ENCODE results near the gene CCDC7.
"Not testable (repeated sequence)": the region's sequence is repeated elsewhere in the genome, so short reads cannot be mapped to it uniquely, and the experiment has no call there.

The CCDC7 gene

DNA sequence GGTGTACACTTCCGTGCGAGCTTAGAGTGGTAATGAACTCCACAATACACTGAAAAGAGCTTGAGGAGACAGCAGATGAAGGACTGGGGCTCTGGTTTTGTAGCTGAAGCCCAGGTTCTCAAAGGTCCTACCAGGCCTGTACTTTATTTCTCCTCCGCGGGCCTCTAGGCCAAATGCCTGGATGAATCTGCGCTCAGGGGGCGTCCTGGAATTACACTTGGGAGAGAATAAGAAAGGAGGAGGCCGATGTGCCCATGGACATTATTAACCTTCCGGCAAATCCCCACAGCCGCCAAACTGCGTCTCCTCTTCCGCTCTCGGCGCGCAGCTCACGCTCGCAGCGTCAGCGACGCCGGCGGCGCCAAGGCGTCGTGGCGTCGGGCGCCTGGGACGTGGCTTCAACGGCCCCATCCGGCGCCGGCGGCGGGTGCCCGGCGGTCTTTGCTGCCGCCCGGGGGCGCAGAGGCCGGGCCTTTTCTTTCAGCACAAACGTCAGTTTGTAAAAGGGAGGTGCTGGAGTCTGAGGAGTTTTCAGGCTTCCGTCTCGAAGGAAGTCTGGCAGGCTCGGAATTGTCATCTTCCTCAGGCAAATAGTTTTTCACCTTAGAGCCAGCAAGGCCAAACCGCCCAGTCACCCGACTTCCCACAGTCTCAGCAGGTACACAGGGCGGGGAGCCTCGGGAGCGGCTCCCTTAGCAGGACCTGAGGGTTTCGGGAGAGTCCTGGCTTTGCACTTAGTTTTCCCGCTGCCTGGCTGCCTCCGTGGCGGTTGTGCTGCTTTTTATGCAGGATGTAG is at the start of gene CCDC7:
CCDC7 (plus strand) TSS at position 401 of the 796 bp plus-strand sequence. CDS start 5,503 bp downstream, outside the sequence.
- peak; percentile 51 to 66 for DNase-seq (ENCODE audit: low read depth in 2 of 2)

DNA sequence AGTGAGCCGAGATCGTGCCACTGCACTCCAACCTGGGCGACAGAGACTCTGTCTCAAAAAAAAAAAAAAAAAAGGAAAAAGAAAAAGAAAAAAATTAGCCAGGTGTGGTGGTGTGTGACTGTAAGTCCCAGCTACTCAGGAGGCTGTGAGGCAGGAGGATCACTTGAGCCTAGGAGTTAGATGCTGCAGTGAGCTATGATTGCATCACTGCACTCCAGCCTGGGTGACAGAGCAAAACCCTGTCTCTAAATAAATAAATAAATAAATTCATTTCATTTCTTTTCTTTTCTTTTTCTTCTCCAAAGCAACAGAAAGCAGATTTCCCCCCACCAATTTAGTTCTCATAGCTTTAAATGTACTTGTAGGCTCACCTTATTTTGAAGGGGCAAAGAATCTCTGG is 48.8 kb upstream of the CCDC7 start:
- not testable (repeated sequence) for DNase-seq (ENCODE audit: low read depth in 2 of 2)

DNA sequence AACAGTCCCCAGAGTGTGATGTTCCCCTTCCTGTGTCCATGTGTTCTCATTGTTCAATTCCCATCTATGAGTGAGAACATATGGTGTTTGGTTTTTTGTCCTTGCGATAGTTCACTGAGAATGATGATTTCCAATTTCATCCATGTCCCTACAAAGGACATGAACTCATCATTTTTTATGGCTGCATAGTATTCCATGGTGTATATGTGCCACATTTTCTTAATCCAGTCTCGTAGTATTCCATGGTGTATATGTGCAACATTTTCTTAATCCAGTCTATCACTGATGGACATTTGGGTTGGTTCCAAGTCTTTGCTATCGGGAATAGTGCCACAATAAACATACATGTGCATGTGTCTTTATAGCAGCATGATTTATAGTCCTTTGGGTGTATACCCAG is 46.2 kb upstream of the CCDC7 start:
- DNase-seq (ENCODE audit: low read depth in 2 of 2), result not testable (repeated sequence)

DNA sequence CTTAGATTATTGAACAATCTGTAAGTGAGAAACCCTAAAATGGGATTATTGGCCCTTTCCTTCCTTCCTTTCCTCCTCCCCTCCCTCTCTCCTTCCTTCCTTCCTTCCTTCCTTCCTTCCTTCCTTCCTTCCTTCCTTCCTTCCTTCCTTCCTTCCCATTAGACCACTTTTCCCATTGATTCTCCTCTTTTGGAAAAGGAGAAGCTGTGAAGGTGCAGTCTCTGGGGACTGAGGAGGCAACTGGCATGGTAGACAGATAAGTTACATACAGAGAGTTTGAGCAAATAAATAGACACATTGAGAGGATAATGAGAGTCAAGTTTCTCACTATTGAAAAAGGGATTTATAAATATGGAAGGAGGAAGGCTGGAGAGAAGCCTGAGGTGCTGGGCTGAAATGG is 45.0 kb upstream of the CCDC7 start:
- DNase-seq (ENCODE audit: low read depth in 2 of 2), result no peak

DNA sequence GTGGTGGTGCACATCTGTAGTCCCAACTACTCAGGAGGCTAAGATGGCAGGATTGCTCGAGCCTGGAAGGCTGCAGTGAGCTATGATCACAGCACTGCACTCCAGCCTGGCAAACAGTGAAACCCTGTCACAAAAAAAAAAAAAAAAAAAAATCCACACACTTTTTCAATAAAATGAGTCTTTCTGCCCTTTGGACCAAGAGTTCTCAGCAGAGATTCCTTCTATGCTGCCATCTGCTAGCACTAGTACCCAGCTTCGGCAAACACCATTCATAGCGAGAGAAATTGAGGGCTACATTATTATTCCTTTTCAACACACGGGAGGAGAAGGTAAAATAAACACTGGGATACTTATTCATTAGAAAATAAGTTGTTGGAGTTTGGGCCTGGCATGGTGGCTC is 43.4 kb upstream of the CCDC7 start:
- no peak for DNase-seq (ENCODE audit: low read depth in 2 of 2)

DNA sequence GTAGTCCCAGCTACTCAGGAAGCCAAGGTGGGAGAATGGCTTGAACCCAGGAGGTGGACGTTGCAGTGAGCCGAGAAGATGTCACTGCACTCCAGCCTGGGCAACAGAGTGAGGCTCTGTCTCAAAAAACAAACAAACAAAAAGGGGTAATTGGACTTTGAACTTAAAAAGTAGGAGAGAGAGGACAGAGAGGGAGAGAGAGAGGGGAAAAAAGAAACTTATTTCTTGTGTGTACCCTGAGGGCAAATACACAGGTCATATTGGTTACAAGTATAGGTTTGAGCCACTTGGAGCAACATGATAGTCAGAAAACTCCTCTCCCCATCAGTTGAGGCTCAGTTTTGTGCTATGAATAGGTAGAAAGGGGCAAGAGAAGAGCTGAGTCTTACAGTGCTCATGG is 42.8 kb upstream of the CCDC7 start:
- no peak for DNase-seq (ENCODE audit: low read depth in 2 of 2)

DNA sequence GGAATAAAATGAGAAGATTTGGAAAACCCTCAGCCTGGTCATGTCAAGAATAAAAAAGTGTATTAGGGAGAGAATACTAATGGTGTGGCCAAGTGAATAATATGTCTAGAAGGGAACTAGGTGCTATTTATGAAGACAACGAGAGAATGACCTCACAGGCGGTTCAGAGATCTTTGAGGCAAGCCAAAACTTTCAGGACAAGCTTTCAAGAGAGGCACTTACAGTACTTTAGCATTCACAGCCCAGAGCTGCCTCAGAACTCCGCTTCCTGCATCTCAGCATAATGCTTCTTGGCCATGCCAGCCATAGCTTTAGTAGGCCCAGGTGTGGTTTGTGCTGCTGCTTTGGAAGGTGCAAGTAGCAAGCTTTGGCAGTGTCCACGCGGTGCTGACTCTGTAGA is 37.2 kb upstream of the CCDC7 start:
- DNase-seq (ENCODE audit: low read depth in 2 of 2), result no peak

DNA sequence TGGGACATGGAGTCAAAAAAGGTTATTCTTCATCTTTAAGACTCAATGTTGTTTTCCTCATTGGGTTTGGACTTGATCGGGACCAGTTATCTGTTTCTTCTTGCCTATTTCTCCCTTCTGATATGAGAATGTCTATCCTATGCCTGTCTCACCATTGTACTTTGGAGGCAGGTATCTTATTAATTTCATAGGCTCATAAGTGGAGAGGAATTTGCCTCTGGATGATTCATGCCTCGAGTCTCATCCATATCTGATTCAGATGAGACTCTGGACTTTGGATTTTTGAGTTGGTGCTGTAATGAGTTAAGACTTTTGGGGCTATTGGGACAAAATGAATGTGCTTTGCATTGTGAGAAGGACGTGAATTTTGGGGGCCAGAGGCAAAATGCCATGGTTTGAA is 36.2 kb upstream of the CCDC7 start:
- DNase-seq (ENCODE audit: low read depth in 2 of 2), result no peak

DNA sequence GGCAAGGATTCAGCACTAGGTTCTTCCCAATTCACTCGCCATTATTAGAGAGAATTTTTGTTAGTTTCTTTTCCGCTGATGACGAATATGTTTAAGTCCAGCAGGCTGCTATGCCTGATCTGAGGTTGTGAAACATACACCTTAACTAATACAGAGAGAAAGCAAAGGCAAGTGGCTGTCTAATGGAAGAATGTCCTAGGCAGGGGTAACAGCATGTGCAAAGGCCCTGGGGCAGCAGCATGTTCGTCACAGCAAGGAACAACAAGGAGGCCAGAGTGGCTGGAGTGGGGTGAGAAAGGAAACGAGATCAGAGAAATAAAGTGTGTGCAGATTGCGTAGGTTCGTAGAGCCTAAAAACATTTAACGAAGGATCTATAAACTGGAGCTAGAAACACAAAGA is 35.4 kb upstream of the CCDC7 start:
- DNase-seq (ENCODE audit: low read depth in 2 of 2), result no peak

DNA sequence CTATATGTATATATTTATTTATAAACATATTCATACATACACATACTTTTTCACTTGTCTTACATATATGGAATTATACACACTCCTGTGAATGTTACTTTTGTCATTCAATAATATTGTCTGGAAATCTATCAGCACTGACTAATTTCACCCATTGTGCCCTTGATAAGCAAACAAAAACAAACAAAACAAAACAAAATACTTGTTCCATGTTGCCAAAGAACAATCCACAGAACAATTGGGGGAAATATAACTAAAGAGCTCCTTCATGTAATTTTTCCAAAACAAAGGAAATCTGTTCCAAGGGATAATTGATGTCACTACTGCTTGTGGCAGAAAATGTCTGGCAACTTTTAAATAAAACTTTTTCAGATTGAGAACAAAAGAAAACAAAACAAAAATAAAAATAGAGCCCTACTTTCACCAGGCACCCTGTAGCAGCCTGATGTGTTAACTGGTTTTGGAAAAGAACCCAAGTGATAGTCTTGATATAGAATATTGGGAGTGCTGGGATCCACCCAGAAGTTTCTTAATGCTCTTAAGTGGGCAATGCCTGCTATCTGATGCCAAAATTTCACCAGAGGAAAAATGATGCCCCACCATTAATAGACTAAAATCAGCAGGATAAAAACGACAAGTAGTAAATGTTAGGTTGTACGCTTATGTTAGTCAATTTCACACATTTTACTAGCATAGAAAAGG is 34.0 kb upstream of the CCDC7 start:
- DNase-seq (ENCODE audit: low read depth in 2 of 2), result no peak

DNA sequence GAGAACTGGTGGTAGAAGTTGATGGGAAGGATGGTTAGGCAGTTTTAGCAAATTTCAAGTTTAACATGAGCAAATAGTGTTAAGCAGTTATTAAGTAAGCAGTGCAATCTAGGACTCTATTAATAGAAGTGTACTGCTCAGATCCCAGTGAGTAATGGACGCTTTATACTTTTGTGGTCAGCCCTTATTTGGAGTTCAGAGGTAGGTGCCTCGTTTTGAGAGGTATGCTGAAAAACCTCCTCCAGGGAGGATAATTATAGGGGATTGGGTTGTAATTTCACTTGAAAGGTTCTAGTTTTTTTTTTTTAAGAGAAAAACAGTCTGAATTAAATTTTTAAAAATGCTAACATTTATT is 33.5 kb upstream of the CCDC7 start:
- no peak for DNase-seq (ENCODE audit: low read depth in 2 of 2)

DNA sequence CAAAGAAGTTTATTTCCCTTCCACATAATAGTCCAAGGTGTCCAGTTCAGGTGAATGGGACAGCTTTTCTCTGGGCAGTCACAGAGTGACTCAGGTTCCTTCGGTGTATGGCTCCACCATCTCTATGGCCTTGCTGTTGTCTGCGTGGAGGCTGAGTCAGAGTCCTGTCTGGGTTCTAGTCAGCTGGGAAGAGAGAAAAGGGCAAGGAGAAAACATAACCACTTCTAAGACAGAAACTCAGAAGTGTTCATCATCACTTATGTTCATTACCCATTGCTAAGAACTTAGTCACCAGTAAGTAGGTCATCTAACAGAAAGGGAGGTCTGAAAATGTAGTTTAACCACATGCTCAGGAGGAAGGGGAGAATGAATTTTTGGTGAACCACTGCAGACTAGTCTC is 32.4 kb upstream of the CCDC7 start:
- DNase-seq (ENCODE audit: low read depth in 2 of 2), result peak in 1 of 2 donors; percentile 6

DNA sequence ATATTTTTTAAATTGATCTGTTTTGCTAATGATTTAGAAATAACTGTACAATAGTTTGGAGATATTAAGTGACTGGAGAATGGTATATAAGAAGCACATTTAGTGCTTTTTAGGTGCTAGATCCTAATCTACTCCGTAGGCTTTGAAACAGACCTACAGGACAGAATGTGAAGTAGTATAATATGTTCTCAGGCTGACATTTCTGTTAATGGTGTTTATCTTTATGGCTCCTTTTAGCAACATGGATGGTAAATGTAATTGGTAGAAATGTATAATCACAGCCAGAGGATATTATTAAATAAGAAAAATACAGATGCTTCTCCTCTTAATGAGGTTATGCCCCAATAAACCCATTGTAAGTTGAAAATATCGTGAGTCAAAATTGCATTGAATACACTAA is 30.6 kb upstream of the CCDC7 start:
- no peak for DNase-seq (ENCODE audit: low read depth in 2 of 2)

DNA sequence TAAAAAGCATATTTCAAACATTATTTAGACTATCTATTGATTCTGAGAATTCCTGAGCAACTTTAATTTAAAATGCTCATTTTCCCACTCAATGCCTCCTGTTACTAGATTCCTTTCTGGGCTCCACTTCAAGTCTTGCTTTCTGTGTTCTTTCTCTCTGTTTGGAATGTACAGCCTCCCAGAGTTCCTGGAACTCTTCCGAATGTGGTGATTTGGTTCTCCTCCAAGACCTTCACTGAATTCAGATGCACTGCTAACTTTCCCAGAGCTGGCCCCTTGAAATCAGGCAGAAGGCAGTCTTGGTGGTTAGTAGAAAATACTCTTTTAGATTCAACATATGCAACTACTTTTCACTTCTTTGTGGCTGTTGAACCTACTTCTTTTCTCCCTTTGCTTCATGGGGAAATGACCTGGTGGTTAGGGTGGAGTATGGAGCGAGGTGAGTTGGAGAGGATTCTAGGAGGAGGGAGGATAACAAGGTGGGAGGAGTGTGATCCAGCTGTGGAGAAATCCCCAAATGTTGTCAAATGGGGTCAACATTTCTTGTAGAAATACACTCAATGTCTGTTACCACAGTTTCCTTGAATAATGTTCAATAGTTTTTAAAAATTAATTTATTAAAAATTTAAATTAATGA is 27.9 kb upstream of the CCDC7 start:
- no peak for DNase-seq (ENCODE audit: low read depth in 2 of 2)

DNA sequence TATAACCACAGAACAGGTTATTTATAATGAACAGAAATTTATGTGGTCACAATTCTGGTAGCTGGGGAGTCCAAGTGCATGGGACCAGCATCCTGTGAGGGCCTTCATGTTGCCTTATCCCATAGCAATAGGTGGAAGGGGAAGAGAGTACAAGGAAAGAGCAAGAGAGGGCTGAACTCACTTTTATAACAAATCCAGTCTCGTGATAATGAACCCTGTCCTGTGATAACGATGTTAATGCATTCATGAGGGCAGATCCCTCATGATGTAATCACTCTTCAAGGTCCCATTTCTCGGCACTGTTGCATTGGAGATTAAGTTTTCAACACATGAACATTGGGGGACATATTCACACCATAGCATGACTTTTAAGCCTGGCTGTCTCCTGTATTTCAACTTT is 27.4 kb upstream of the CCDC7 start:
- DNase-seq (ENCODE audit: low read depth in 2 of 2), result no peak

DNA sequence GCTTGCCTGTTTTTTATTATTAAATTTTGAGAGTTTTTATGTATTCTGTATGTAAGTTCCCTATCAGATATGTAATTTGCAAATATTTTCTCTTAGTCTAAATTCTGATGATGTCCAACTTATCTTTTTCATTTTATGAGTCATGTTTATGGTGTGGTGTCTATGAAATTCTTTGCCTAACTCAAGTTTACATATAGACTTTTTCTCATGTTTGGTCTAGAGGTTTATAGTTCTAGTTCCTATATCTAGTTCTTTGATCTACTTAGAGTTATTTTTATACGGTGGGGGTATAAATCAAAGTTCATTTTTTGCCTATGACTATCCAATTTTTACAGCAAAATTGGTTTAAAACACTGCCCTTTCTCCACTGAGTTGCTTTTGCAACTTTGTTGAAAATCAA is 26.3 kb upstream of the CCDC7 start:
- no peak for DNase-seq (ENCODE audit: low read depth in 2 of 2)

DNA sequence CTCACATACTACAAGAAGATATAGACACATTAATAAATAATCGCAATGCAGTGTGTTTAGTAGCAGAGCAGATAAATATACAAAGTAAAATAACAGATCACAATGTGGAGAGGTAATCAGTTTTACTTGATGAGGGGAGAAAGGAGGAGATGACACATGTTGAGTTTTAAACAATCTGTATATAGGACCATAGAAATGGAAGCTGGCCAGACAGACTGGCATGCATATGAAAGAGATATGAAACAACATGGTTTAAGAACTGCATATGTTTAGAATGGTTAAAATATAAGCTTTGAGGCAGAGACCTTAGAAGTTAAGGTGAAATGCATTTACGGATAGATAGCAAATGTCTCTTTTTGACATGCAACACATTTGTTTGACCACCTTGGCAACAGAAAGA is 19.8 kb upstream of the CCDC7 start:
- DNase-seq (ENCODE audit: low read depth in 2 of 2), result no peak

DNA sequence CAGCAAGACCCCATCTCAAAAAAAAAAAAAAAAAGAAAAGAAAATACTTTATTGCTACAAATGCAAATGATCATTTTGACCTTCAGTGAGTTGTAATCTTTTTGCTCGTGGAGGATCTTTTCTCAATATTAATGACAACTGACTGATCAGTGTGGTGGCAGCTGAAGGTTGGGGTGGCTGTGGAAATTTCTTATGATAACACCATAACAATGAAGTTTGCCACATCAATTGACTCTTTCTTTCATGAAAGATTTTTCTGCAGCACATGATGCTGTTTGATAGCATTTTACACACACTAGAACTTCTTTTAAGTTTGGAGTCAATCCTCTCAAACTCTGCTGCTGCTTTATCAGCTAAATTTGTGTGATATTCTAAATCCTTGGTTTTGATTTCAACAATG is 12.4 kb upstream of the CCDC7 start:
- DNase-seq (ENCODE audit: low read depth in 2 of 2), result no peak

DNA sequence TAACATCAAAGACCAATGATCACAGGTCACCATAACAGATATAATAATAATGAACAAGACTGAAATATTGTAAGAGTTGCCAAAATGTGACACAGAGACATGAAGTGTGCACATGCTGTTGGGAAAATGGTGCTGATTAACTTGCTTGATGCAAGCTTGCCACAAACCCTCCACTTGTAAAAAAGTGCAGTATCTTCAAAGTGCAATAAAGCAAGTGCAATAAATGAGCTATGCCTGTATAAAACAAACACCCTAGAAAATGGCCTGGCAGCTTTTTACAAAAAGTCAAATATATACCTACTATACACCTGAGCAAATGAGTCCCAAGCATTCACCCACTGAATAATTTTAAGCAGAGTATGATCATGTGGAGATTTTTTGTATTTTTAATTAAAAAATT is 9.7 kb upstream of the CCDC7 start:
- no peak for DNase-seq (ENCODE audit: low read depth in 2 of 2)

DNA sequence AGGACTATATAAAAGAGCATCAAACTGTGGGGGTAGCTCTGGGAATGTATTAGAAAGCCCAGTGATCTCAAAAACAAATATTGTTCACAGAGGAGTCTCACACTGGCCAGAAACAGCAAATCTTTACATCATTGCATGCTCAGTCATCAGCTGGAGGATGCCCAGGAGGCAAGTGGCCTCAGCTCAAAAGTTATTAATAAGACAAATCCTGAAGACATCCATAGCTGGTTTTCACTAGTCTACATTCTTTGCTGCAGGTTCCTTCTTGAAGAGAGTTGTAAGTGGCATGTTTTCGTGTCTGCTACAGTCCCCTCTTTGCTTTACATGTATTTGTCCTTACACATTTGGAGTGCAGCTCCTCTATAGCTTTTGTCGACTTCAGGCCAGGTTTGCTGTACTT is 8.6 kb upstream of the CCDC7 start:
- DNase-seq (ENCODE audit: low read depth in 2 of 2), result no peak

DNA sequence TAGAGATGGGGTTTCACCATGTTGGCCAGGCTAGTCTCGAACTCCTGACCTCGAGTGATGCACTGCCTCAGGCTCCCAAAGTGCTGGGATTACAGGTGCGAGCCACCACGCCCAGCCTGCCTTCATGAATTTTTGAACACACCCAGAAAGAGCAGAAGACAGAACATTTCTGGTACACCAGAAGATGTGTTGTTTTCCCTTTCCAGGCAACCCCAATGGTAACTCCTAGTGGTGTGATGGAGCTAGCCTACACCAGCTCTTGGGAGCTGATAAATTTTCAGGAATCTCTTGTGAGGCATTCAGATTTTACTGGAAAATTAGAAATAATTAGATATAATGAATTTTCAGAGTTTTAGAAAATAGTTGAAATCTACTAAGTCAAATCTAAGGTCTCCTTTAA is 904 bp upstream of the CCDC7 start:
- DNase-seq (ENCODE audit: low read depth in 2 of 2), result no peak

DNA sequence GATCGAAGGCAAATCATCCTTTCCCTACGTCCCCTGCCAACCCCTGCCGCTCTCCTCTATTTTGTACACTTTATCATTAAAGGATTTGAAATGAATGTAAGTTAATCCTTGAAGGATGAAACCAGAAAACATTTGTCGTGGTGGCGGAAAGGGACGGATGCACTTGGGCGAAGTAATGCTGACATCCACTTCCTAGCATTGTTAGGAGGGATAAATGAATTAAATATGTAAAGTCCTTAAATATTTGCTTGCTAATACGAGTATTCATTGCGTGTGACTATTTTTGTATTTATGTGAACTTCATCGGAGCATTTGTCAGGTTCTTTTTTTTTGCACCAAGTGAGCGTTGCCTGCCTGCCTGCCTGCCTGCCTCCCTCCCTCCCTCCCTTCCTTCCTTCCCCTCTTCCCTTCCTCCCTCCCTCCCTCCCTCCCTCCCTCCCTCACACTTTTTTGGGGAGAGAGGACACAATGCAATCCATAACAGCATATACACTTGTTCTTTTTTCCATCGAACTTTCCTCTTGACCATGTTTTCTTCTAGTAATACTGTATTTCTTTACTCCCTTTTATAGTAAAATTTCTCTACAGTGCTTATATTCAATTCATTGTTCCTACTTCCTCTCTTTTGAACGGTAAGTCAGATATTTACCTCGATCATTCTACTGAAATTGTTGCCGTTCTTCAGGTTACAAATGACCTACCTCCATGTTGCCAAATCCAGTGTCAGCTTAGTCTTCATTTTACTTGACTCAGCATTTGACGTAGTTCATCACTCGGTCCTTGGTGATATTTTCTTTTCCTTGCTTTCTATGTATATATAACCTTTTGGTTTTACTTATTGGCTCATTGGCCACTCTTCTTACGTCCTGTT is 831 bp downstream of the CCDC7 start:
- DNase-seq (ENCODE audit: low read depth in 2 of 2), result no peak
